ENCODE results near the gene TNPO1. TPM values are rescaled to one million over a fixed set of nuclear protein-coding genes. Genes with fewer than 3 reads are reported as not detected.
A peak's percentile ranks its signal among the peaks of the same experiment; 100 is the strongest.

The TNPO1 gene
- total and polyA plus RNA-seq, 2 experiments from 2014 or later = 53.5 to 128 TPM

- no peaks in the 10 kb centered on the region for H3K9me3 ChIP-seq (ENCODE audit: low read depth)
- no peaks in the 10 kb centered on the region for H3K36me3 ChIP-seq (replicated peaks; ENCODE audit: insufficient read depth, low read depth)
- TF ChIP-seq CTCF (IDR thresholded peaks at IDR 0.05; ENCODE audit: poor library complexity) (no peak), EZH2 (IDR thresholded peaks at IDR 0.05; ENCODE audit: borderline replicate concordance) (no peak), EZH2phosphoT487 (IDR thresholded peaks at IDR 0.05; ENCODE audit: low read depth, severe bottlenecking, unreplicated experiment) (no peak)
- WGBS (ENCODE audit: low lambda C conversion rate, missing lambda C conversion rate) = 96% methylated on average over 3 of the region's 7 CpGs
- H4K20me1 ChIP-seq (ENCODE audit: insufficient read depth, poor library complexity, severe bottlenecking) = no peaks in the 10 kb centered on the region
- H3K4me2 ChIP-seq = no peak overlapping the region
- DNase-seq (ENCODE audit: low spot score) = no peak
- H3K4me3 ChIP-seq = no peak overlapping the region
- peaks cover 26% of the 10 kb centered on the region for H3K79me2 ChIP-seq
- no peak overlapping the region for H3K27ac ChIP-seq
- H3K9me2 ChIP-seq (replicated peaks; ENCODE audit: insufficient read depth) = no peaks in the 10 kb centered on the region
- H3K27me3 ChIP-seq = no peaks in the 10 kb centered on the region
- peaks cover 4% of the 10 kb centered on the region for H3K4me1 ChIP-seq (ENCODE audit: insufficient read depth)
- H2AFZ ChIP-seq = no peak overlapping the region
These were observed 137.9 kb downstream of the TNPO1 start for GRCh38 chr5:72954389-72954788.

GRCh38 chr5:72955143-72955767 lies 138.8 kb downstream of the TNPO1 start:
- 20% methylated on average over 32 of the region's 33 CpGs for WGBS (ENCODE audit: low lambda C conversion rate, missing lambda C conversion rate)
- Histone ChIP-seq H2AFZ (peak overlapping the region; percentile 91), H3K4me1 (ENCODE audit: insufficient read depth) (peaks cover 4% of the 10 kb centered on the region), H3K36me3 (replicated peaks; ENCODE audit: insufficient read depth, low read depth) (no peaks in the 10 kb centered on the region), H4K20me1 (ENCODE audit: insufficient read depth, poor library complexity, severe bottlenecking) (no peaks in the 10 kb centered on the region), H3K27me3 (no peaks in the 10 kb centered on the region), H3K4me3 (peak overlapping the region; percentile 53), H3K9me2 (replicated peaks; ENCODE audit: insufficient read depth) (no peaks in the 10 kb centered on the region), H3K27ac (peak overlapping the region; percentile 96), H3K9me3 (ENCODE audit: low read depth) (no peaks in the 10 kb centered on the region), H3K79me2 (peaks cover 34% of the 10 kb centered on the region), H3K4me2 (peak overlapping the region; percentile 85)
- TF ChIP-seq EZH2 (IDR thresholded peaks at IDR 0.05; ENCODE audit: borderline replicate concordance) = no peak
- no peak for TF ChIP-seq CTCF (IDR thresholded peaks at IDR 0.05; ENCODE audit: poor library complexity)
- no peak for TF ChIP-seq EZH2phosphoT487 (IDR thresholded peaks at IDR 0.05; ENCODE audit: low read depth, severe bottlenecking, unreplicated experiment)
- no peak for DNase-seq (ENCODE audit: low spot score)

GRCh38 chr5:72955768-72956323 lies 139.4 kb downstream of the TNPO1 start, which contains the start of gene FCHO2:
Gene FCHO2 (plus strand): TSS chr5:72956041. CDS start chr5:72956097, 56 bp downstream.
- Histone ChIP-seq H3K4me3 (peak within 1 kb of the TSS; percentile 53), H3K36me3 (replicated peaks; ENCODE audit: insufficient read depth, low read depth) (no peaks in the 10 kb centered on the region), H3K4me1 (ENCODE audit: insufficient read depth) (peaks cover 4% of the 10 kb centered on the region), H3K79me2 (peaks cover 40% of the 10 kb centered on the region), H3K9me3 (ENCODE audit: low read depth) (no peaks in the 10 kb centered on the region), H3K9me2 (replicated peaks; ENCODE audit: insufficient read depth) (no peaks in the 10 kb centered on the region), H3K27me3 (no peaks in the 10 kb centered on the region), H4K20me1 (ENCODE audit: insufficient read depth, poor library complexity, severe bottlenecking) (no peaks in the 10 kb centered on the region), H3K27ac (peak within 1 kb of the TSS; percentile 96), H3K4me2 (peak within 1 kb of the TSS; percentile 85), H2AFZ (peak within 1 kb of the TSS; percentile 91)
- TF ChIP-seq EZH2phosphoT487 (IDR thresholded peaks at IDR 0.05; ENCODE audit: low read depth, severe bottlenecking, unreplicated experiment) (no peak), EZH2 (IDR thresholded peaks at IDR 0.05; ENCODE audit: borderline replicate concordance) (no peak), CTCF (IDR thresholded peaks at IDR 0.05; ENCODE audit: poor library complexity) (peak; percentile 87)
- DNase-seq (ENCODE audit: low spot score) = peak; percentile 100
- WGBS (ENCODE audit: low lambda C conversion rate, missing lambda C conversion rate) = under 1% methylated on average over 19 of the region's 64 CpGs
